H9 (cell line): Measurements from ENCODE around the gene ZSCAN31. TPM values are rescaled to one million over a fixed set of nuclear protein-coding genes. Genes with fewer than 3 reads are reported as not detected.

Experiments used
- DNase-seq: peaks from one replicate; pipeline ENCODE4 v3.0.0-alpha.2; 2017
- H2AFZ ChIP-seq: one replicate; pipeline ENCODE4 v1.6.1; 2013; ENCODE audit warnings: mild to moderate bottlenecking, low read length, control low read depth, moderate library complexity
- H2AK5ac ChIP-seq: 2 replicates; pipeline ENCODE4 v1.6.1; 2013; ENCODE audit warnings: low read length, control low read depth, mixed read lengths; ENCODE audit not compliant: insufficient read length
- H2BK120ac ChIP-seq: one replicate; pipeline ENCODE4 v1.6.1; 2013; ENCODE audit warnings: low read depth, mild to moderate bottlenecking, low read length, control low read depth, inconsistent platforms; ENCODE audit not compliant: poor library complexity, severe bottlenecking
- H2BK12ac ChIP-seq: 2 replicates; pipeline ENCODE4 v1.6.1; 2013; ENCODE audit warnings: low read length, control low read depth, mixed read lengths, low read depth; ENCODE audit not compliant: insufficient read length
- H2BK15ac ChIP-seq: 2 replicates; pipeline ENCODE4 v1.6.1; 2013; ENCODE audit warnings: low read depth, low read length, control low read depth
- H2BK20ac ChIP-seq: one replicate; pipeline ENCODE4 v1.6.1; 2013; ENCODE audit warnings: low read depth, mild to moderate bottlenecking, low read length, control low read depth, inconsistent platforms; ENCODE audit not compliant: poor library complexity, severe bottlenecking
- H2BK5ac ChIP-seq: 2 replicates; pipeline ENCODE4 v1.6.1; 2013; ENCODE audit warnings: low read length, control low read depth, mixed read lengths; ENCODE audit not compliant: insufficient read length
- H3K14ac ChIP-seq: 2 replicates; pipeline ENCODE4 v1.6.1; 2013; ENCODE audit warnings: low read length, control low read depth; ENCODE audit not compliant: insufficient read depth
- H3K18ac ChIP-seq: 2 replicates; pipeline ENCODE4 v1.6.1; 2013; ENCODE audit warnings: low read depth, mild to moderate bottlenecking, mixed read lengths, low read length, control low read depth; ENCODE audit not compliant: insufficient read length
- H3K23ac ChIP-seq: 2 replicates; pipeline ENCODE4 v1.6.1; 2013; ENCODE audit warnings: low read length, control low read depth, mixed read lengths, low read depth; ENCODE audit not compliant: insufficient read length
- H3K23me2 ChIP-seq: 2 replicates; pipeline ENCODE4 v1.6.1; 2013; ENCODE audit warnings: low read depth, mild to moderate bottlenecking, mixed read lengths, low read length, control low read depth; ENCODE audit not compliant: insufficient read length, poor library complexity, severe bottlenecking
- H3K27ac ChIP-seq: 2 replicates; pipeline ENCODE4 v1.5.1; 2013; ENCODE audit warnings: low read length, control low read depth, mixed read lengths, low read depth; ENCODE audit not compliant: insufficient read length
- H3K27me3 ChIP-seq: 2 replicates; pipeline ENCODE4 v1.6.1; 2013; ENCODE audit warnings: low read length, control low read depth, inconsistent platforms; ENCODE audit not compliant: insufficient read depth
- H3K4ac ChIP-seq: 2 replicates; pipeline ENCODE4 v1.6.1; 2013; ENCODE audit warnings: low read depth, mild to moderate bottlenecking, control low read depth, inconsistent platforms, low read length, moderate library complexity
- H3K4me1 ChIP-seq: 2 replicates; pipeline ENCODE4 v1.6.1; 2013; ENCODE audit warnings: low read length, control low read depth, inconsistent platforms; ENCODE audit not compliant: insufficient read depth
- H3K4me2 ChIP-seq: 2 replicates; pipeline ENCODE4 v1.6.1; 2013; ENCODE audit warnings: low read length, control low read depth, mixed read lengths; ENCODE audit not compliant: insufficient read length, insufficient read depth
- H3K56ac ChIP-seq: 2 replicates; pipeline ENCODE4 v1.6.1; 2013; ENCODE audit warnings: low read depth, mild to moderate bottlenecking, mixed read lengths, low read length, control low read depth; ENCODE audit not compliant: insufficient read length
- H3K79me1 ChIP-seq: 2 replicates; pipeline ENCODE4 v1.6.1; 2013; ENCODE audit warnings: low read depth, mild to moderate bottlenecking, moderate library complexity, low read length, control low read depth, inconsistent platforms; ENCODE audit not compliant: insufficient read depth, poor library complexity, severe bottlenecking
- H3K79me2 ChIP-seq: 2 replicates; pipeline ENCODE4 v1.6.1; 2013; ENCODE audit warnings: low read length, control low read depth, inconsistent platforms; ENCODE audit not compliant: insufficient read depth
- H3K9ac ChIP-seq: 2 replicates; pipeline ENCODE4 v1.6.1; 2013; ENCODE audit warnings: low read length, control low read depth, mixed read lengths; ENCODE audit not compliant: insufficient read length; ENCODE audit errors: extremely low read depth
- H3K9me3 ChIP-seq: one replicate; pipeline ENCODE4 v1.6.1; 2013; ENCODE audit warnings: low read depth, low read length, inconsistent platforms; ENCODE audit not compliant: control insufficient read depth
- H3T11ph ChIP-seq: one replicate; pipeline ENCODE4 v1.6.1; 2013; ENCODE audit warnings: mild to moderate bottlenecking, low read length, control low read depth, inconsistent platforms
- H4K20me1 ChIP-seq: one replicate; pipeline ENCODE4 v1.6.1; 2013; ENCODE audit not compliant: control insufficient read depth, insufficient read length, insufficient read depth
- H4K5ac ChIP-seq: 2 replicates; pipeline ENCODE4 v1.6.1; 2013; ENCODE audit warnings: low read depth, mild to moderate bottlenecking, mixed read lengths, low read length, control low read depth; ENCODE audit not compliant: insufficient read length
- H4K8ac ChIP-seq: replicated peaks from 2 replicates; pipeline ENCODE4 v1.6.1; 2013; ENCODE audit warnings: low read length, control low read depth, mixed read lengths, low read depth; ENCODE audit not compliant: insufficient read length
- H4K91ac ChIP-seq: 2 replicates; pipeline ENCODE4 v1.6.1; 2013; ENCODE audit warnings: low read depth, mild to moderate bottlenecking, moderate library complexity, mixed read lengths, low read length, control low read depth; ENCODE audit not compliant: insufficient read length
- H3K27ac Mint-ChIP-seq, 3 experiments: 2 replicates in 2 of 3; 3 replicates in 1 of 3; pipeline ENCODE4 v1.8.0; 2020 to 2021; ENCODE audit warnings: mixed read lengths in 3 of 3, mild to moderate bottlenecking in 1 of 3, moderate library complexity in 1 of 3
- H3K27me3 Mint-ChIP-seq: 2 replicates; pipeline ENCODE4 v1.8.0; 2021; ENCODE audit warnings: low read depth, mild to moderate bottlenecking, moderate library complexity, mixed read lengths
- H3K36me3 Mint-ChIP-seq, 3 experiments: 2 replicates in 2 of 3; 3 replicates in 1 of 3; pipeline ENCODE4 v1.8.0; 2020 to 2021; ENCODE audit warnings: low read depth in 3 of 3, mixed read lengths in 3 of 3; ENCODE audit not compliant: insufficient read depth in 1 of 3
- H3K4me1 Mint-ChIP-seq, 2 experiments: 2 replicates each; pipeline ENCODE4 v1.8.0; 2020; ENCODE audit warnings: mixed read lengths in 2 of 2
- H3K4me3 Mint-ChIP-seq, 2 experiments: 2 replicates in 1 of 2; 3 replicates in 1 of 2; pipeline ENCODE4 v1.8.0; 2020 to 2021; ENCODE audit warnings: mild to moderate bottlenecking in 2 of 2, mixed read lengths in 2 of 2, moderate library complexity in 1 of 2
- H3K9me3 Mint-ChIP-seq, 2 experiments: 2 replicates in 1 of 2; 3 replicates in 1 of 2; pipeline ENCODE4 v1.8.0; 2020; ENCODE audit warnings: mild to moderate bottlenecking in 2 of 2, mixed read lengths in 2 of 2, moderate library complexity in 1 of 2
- CTCF ChIP-seq: fragments of 200-600 bp; sonication (generic); conservative IDR thresholded peaks from 3 replicates; pipeline ENCODE4 v1.8.0; 2021; ENCODE audit warnings: antibody characterized with exemption, mild to moderate bottlenecking
- WGBS: extraction: QIAGEN DNeasy Blood & Tissue Kit; methylation state at CpG from one replicate; pipeline ENCODE4 v1.1.7; 2013; ENCODE audit warnings: missing lambda C conversion rate, low lambda C conversion rate, mixed read lengths; ENCODE audit not compliant: insufficient read length; ENCODE audit errors: extremely low coverage; 5-methylcytosine and 5-hydroxymethylcytosine counted together
- total RNA-seq: library from RNA; stranded (reverse); gene quantifications from 2 replicates; pipeline ENCODE4 v1.2.1, GENCODE V29; 2021

Gene ZSCAN31
- total RNA-seq, 1 experiment from 2014 or later = 7.1 TPM

- Mint-ChIP-seq H3K4me1 (peaks cover 9% of the 10 kb centered on the region in 2 experiments), H3K4me3 (no peak overlapping the region), H3K27ac (no peak overlapping the region), H3K36me3 (peaks cover 10 to 32% (median 32%) of the 10 kb centered on the region in 3 experiments; a peak in 6 of 7 replicates), H3K9me3 (no peaks in the 10 kb centered on the region), H3K27me3 (peaks cover 1% of the 10 kb centered on the region; the same call in 1 of the 2 replicates)
- Histone ChIP-seq H2BK120ac (no peak overlapping the region), H2BK5ac (no peak overlapping the region), H3K23ac (no peak overlapping the region), H2BK20ac (no peak overlapping the region), H4K8ac (no peak overlapping the region), H3K79me1 (no peaks in the 10 kb centered on the region), H3K4me2 (no peak overlapping the region), H3K18ac (no peak overlapping the region), H3K4me1 (no peaks in the 10 kb centered on the region), H2BK15ac (no peak overlapping the region), H4K20me1 (no peaks in the 10 kb centered on the region), H2BK12ac (no peak overlapping the region), H4K5ac (no peak overlapping the region), H3K27me3 (no peaks in the 10 kb centered on the region), H3K9ac (no peak overlapping the region), H3K23me2 (peaks cover 4% of the 10 kb centered on the region), H3K4ac (no peak overlapping the region), H2AK5ac (no peak overlapping the region), H3K27ac (no peak overlapping the region), H3K9me3 (no peaks in the 10 kb centered on the region), H3K79me2 (no peaks in the 10 kb centered on the region), H3K14ac (no peak overlapping the region), H2AFZ (no peak overlapping the region), H4K91ac (no peak overlapping the region), H3T11ph (no peak overlapping the region), H3K56ac (no peak overlapping the region)
- WGBS = no CpG with 5 or more reads among the region's 3 CpGs
- no peak for TF ChIP-seq CTCF
- no peak for DNase-seq
Measured at GRCh38 chr6:28277746-28278145, 58.2 kb downstream of the ZSCAN31 start.
